Measurements from ENCODE around the gene TELO2.

DNA sequence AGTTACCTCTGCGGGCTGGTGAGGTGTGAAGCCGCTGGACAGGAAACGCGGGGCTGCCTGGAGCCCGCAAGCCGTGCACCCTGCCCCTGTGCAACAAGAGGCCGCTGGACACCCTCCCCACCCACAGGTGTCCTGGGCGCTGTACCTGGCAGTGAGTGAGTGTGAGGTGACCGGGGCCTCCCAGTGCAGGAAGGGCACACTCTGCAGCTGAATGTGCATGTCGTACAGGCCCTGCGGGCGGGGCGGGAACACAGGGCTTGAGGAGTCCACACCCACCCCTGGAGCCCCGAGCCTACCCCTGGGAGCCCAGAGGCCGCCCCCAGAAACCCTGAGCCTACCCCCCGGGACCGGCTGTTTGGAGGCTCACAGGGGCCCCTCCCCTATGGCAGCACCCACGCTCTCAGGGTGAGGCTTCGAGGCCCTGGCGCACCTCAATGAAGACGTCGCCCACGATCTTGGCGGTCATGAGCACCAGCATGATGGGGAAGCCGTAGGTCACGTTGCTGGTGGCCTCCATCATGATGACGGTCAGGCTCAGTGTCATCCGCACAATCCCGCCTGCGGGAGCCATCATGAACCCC lies 44.5 kb upstream of the TELO2 start:
- no peak for TF ChIP-seq CTCF (IDR thresholded peaks at IDR 0.05; ENCODE audit: low read length)
- TF ChIP-seq EZH2 (IDR thresholded peaks at IDR 0.05; ENCODE audit: borderline replicate concordance, low read length) = no peak
